MG63 (cell line): ENCODE results near the gene NUP210L. TPM values are rescaled to one million over a fixed set of nuclear protein-coding genes. Genes with fewer than 3 reads are reported as not detected.
A peak's percentile ranks its signal among the peaks of the same experiment; 100 is the strongest.

Experiments
- DNase-seq: peaks from one replicate; pipeline ENCODE4 v3.0.0-alpha.2; 2020
- H3K27me3 ChIP-seq: fragments of 250-450 bp; sonication (Bioruptor Pico); 2 replicates; pipeline ENCODE4 v1.5.1; 2020; ENCODE audit warnings: mild to moderate bottlenecking, moderate library complexity
- H3K36me3 ChIP-seq: fragments of 250-450 bp; sonication (Bioruptor Pico); 2 replicates; pipeline ENCODE4 v1.5.1; 2020; ENCODE audit warnings: mild to moderate bottlenecking, moderate library complexity
- H3K4me3 ChIP-seq: fragments of 250-450 bp; sonication (Bioruptor Pico); 2 replicates; pipeline ENCODE4 v1.5.1; 2020; ENCODE audit warnings: mild to moderate bottlenecking, moderate library complexity
- H3K9me3 ChIP-seq: fragments of 250-450 bp; sonication (Bioruptor Pico); 2 replicates; pipeline ENCODE4 v1.5.1; 2020; ENCODE audit warnings: mild to moderate bottlenecking, moderate library complexity
- total RNA-seq: library from RNA; depleted of rRNA; stranded (reverse); fragments of >200 nt; shearing (Covaris generic); gene quantifications from 2 replicates; pipeline ENCODE4 v1.2.3, GENCODE V29; 2014; ENCODE audit warnings: low replicate concordance

The NUP210L gene
- total RNA-seq, 1 experiment from 2014 or later = not detected

- no peak for DNase-seq
- Histone ChIP-seq H3K9me3 (no peaks in the 10 kb centered on the region), H3K27me3 (no peaks in the 10 kb centered on the region), H3K36me3 (peaks cover 2% of the 10 kb centered on the region), H3K4me3 (peak overlapping the region; percentile 63)
Observed at GRCh38 chr1:153968408-153968807, 186.5 kb downstream of the NUP210L start.

DNA sequence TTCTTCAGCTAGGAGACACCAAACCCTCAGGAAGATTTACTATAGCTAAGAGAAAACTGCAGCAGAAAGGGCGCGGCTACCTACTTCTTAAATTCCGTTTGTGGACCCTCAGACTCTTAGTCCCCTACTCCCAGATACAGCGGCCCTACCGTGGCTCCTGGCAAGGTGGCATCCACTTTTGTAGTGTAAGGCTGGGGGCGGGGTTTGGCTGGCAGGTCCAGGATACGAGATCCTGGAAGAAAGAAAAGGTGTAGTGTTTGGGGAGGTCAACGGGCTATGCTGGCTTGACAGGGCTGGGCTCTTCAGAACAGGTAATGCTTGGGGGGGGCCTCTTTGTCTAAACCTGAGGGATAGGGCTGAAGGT, 186.9 kb downstream of the NUP210L start:
- Histone ChIP-seq H3K4me3 (peak overlapping the region; percentile 63), H3K9me3 (no peaks in the 10 kb centered on the region), H3K27me3 (no peaks in the 10 kb centered on the region), H3K36me3 (no peaks in the 10 kb centered on the region; the same call in 1 of the 2 replicates)
- DNase-seq = peak; percentile 39

DNA sequence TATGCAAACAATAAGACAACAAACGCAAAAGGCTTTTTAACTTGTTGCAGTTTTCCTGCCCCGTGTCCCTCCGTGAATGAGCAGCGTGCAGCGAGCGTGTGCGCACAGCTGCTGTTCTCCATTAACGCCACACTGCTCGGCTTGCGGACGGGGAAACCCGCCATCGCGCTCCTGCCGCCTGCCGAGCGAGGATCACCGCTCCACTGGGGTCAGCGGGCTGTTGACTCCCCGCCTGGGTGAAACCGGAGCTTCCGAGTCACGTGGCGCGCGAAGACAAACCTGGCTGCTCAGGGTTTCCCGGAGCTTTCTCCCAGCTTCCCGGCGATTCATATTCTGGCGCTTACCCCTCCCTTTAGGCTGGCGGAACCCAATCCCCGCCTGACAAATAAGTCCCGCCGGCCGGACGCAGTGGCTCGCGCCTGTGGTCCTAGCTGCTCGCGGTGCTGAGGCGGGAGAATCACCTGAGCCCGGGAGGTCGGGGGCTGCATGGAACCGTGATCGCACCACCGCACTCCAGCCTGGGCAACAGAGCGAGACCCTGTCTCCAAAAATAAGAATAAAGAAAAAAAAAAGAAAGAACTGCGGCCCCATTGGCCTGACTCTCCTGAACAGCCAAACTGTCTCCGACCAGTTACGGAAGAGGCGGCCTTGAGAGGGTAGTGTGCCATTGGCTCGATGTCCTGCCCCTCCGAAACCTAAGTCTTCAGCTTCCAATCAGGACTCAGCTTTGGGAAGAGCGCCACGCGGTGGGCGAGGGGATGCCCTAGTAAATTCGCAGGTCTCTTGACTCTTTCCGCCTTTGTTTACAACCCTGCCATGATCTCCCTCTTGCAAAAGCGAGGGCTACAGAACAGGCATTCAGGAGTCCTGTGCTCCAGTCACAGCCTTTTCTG, 187.5 kb downstream of the NUP210L start, which contains the start of gene CREB3L4:
TSS of gene CREB3L4 (plus strand) at position 796 of the 893 bp plus-strand sequence. CDS start 624 bp downstream, outside the sequence.
- Histone ChIP-seq H3K27me3 (no peaks in the 10 kb centered on the region), H3K4me3 (peak within 1 kb of the TSS; percentile 63)
- DNase-seq = peak; percentile 98

DNA sequence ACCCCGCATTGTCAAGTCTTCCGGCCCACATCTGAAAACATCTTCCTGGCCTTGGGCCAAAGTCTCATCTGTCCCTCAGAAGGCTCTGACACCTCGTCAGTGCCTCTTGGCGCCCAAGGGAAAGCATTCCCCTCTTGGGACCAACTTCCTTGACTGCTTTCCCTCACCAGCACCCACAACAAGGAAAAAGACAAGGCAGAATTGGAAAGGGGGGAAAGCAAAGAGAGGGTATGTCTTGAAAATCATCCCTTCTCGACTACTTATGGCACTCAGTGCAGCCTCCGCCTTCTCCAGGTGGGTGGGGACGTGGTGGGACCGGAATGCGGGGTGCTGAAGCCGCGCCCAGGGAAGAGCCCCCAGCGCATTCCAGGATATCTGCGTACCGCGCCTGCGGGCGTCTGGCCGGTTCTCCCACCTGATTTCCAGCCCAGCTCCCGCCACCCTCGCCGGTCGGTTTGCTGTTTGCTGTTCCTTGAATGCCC, 191.0 kb downstream of the NUP210L start:
- Histone ChIP-seq H3K27me3 (no peaks in the 10 kb centered on the region), H3K36me3 (peaks cover 26% of the 10 kb centered on the region), H3K9me3 (no peaks in the 10 kb centered on the region), H3K4me3 (peak overlapping the region; percentile 79)
- peak; percentile 69 for DNase-seq

More for the DNA sequence above, 187.5 kb downstream of the NUP210L start, which contains the start of gene CREB3L4:
- Histone ChIP-seq H3K9me3 (no peaks in the 10 kb centered on the region), H3K36me3 (peaks cover 5% of the 10 kb centered on the region)

- Histone ChIP-seq H3K4me3 (peak within 1 kb of the TSS; percentile 79), H3K27me3 (no peaks in the 10 kb centered on the region)
- peak; percentile 98 for DNase-seq
Observed at GRCh38 chr1:153963030-153963849, 191.6 kb downstream of the NUP210L start, which contains the start of gene SLC39A1. SLC39A1 (minus strand) TSS chr1:153963537; CDS start chr1:153962715, 822 bp downstream.

DNA sequence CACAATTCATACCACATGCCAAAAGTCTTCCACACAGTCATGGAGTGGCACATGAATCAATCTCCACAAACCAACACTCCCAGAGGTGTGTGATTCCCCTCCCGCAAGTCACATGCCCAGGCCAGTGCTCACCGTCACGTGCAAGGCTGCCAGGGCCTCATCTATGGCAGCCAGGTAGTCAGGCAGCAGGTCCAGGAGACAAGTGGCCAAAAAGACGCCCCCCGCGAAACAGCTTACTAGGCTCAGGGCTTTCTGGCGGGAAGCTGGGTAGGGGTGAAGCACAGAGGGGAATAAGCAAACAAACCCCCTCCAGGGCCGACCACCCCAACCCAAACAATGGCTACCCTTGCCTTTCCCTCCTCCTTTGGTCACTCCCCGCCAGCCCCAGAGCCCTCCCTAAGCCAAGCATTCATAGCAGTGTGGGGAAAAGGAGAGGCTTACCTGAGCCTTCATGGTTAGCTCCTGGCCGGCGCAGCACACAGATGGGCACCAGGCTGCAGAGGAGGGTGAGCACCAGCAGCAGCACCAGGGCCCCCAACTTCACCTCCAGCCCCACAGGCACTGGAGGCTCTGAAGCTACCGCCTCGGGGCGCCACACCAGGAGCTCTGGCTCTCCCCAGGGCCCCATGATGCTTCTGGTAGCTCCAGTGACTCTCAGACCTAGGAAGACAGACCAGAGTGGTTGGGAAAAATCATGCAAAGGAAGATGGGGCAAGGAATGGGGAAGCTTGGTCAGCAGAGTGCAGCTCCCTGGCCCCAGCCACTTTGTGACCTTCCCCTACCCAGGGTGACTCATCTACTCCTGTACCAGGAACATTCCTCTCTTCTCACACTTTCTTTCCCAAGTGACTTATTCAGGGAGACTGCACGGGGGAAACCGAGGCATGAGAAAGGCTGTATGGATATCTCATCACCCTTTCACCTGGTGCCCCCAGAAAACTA, 192.5 kb downstream of the NUP210L start:
- Histone ChIP-seq H3K9me3 (no peaks in the 10 kb centered on the region), H3K36me3 (peaks cover 26% of the 10 kb centered on the region), H3K27me3 (no peaks in the 10 kb centered on the region), H3K4me3 (peak overlapping the region; percentile 79)
- DNase-seq = peak; percentile 51

More at GRCh38 chr1:153963030-153963849, 191.6 kb downstream of the NUP210L start, which contains the start of gene SLC39A1:
- no peaks in the 10 kb centered on the region for H3K9me3 ChIP-seq
- H3K36me3 ChIP-seq = peaks cover 26% of the 10 kb centered on the region

GRCh38 chr1:153961421-153961820, 193.5 kb downstream of the NUP210L start:
- DNase-seq = no peak
- Histone ChIP-seq H3K27me3 (no peaks in the 10 kb centered on the region), H3K9me3 (no peaks in the 10 kb centered on the region), H3K4me3 (peak overlapping the region; percentile 79; the same call in 1 of the 2 replicates), H3K36me3 (peaks cover 26% of the 10 kb centered on the region)

DNA sequence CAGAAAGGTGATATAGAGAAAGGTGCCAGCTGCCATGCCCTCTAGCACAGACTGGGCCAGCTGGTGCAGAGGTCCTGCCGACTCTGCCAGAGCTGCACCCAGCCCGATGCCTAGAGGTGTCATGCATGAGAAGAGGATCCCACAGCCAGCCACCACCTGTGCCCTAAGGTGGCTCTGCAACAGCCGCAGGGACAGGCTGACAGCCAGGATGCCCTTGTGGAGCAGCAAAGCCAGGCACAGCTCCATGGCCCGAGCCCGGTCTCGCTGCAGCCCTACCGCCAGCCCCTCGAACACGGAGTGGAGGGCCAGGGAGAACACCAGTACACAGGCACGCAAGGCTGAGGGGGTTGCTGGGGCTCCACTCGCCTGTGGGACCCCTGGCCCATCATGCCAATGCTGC, 194.7 kb downstream of the NUP210L start:
- DNase-seq = no peak
- no peaks in the 10 kb centered on the region for H3K9me3 ChIP-seq
- peaks cover 26% of the 10 kb centered on the region for H3K36me3 ChIP-seq
- H3K4me3 ChIP-seq = no peak overlapping the region
- no peaks in the 10 kb centered on the region for H3K27me3 ChIP-seq

- DNase-seq = no peak
- Histone ChIP-seq H3K9me3 (no peaks in the 10 kb centered on the region), H3K27me3 (no peaks in the 10 kb centered on the region), H3K36me3 (peaks cover 31% of the 10 kb centered on the region), H3K4me3 (no peak overlapping the region)
Observed at GRCh38 chr1:153959454-153959853, 195.4 kb downstream of the NUP210L start.

DNA sequence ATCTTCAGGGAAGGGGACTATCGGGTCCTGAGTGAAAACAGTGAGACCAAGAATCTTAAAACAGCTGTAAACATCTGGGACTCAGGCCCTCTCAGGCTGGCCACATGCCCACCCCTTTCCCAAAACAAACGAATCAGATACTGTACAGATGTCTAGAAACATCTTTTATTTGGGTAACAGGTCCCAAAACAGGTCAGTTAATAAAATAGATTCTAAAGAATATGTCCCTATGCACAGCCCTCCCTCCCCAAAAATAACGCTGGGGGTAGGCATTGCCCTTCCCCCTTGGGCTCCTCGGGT, 196.0 kb downstream of the NUP210L start:
- Histone ChIP-seq H3K27me3 (no peaks in the 10 kb centered on the region), H3K4me3 (peak overlapping the region; percentile 78), H3K9me3 (no peaks in the 10 kb centered on the region), H3K36me3 (peaks cover 36% of the 10 kb centered on the region)
- DNase-seq = no peak

DNA sequence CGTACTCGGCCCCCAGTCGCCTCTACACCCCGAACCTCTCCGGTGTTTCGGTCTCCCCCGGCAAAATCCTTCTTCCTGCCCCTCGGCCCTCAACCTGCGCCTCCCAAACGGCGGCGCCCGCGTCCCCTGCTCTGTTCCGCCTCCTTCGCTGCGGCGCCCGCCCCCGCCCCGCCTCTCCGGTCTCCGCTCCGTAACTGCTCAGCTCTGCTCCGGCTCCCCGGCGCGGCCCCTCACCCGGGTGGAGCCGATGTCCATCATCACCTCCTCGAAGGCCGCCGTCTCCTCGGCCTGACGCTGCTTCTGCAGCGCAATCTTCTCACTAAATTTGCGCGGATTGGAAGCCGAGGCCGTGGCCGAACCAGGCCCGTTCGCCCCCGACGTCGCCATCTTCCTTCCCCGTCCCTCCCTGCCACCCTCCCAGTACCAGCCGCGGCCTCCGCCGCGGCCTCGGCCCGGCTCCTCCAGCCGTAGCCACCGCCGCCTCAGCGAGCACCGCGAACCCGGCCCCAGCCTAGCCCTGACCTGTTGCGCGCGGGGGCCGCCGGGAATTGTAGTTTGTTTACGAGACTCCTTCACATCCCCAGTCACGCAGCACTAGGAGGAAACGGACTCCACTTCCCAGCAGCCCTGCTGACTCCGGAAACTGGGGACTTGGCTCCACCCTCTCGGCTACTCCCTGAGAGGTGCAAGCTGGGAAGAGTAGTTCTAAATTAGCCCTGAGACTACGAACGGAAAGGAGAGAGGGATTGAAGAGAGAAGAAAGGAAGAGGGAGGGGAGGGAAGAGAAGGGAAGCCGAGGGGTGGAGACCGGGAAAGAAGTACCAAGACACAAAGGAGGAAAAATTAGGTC, 196.5 kb downstream of the NUP210L start, which contains the start of gene CRTC2:
TSS of gene CRTC2 (minus strand) at position 502 of the 850 bp plus-strand sequence. CDS start at position 387, 115 bp downstream.
- DNase-seq = peak; percentile 100
- Histone ChIP-seq H3K27me3 (no peaks in the 10 kb centered on the region), H3K36me3 (peaks cover 42% of the 10 kb centered on the region), H3K9me3 (no peaks in the 10 kb centered on the region), H3K4me3 (peak within 1 kb of the TSS; percentile 78)

DNA sequence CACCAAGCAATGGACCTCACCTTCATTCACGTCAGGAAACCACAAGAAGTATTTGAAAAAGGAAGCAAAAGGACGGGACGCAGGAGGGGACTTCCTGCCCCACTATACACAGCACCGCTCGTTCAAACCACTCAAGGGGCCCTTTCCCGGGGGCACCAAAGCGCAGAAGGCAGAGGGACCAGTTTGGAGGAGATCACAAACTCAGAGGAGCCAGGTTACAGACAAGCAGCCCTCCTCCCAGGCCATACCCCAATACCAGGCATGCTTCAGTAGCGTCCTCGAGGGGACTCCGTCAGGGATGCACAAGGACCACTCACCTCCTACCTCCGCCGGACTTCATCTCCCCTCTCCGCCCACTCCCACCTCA, 197.1 kb downstream of the NUP210L start:
- Histone ChIP-seq H3K36me3 (peaks cover 46% of the 10 kb centered on the region), H3K27me3 (no peaks in the 10 kb centered on the region), H3K9me3 (no peaks in the 10 kb centered on the region), H3K4me3 (peak overlapping the region; percentile 78)
- DNase-seq = peak; percentile 12

DNA sequence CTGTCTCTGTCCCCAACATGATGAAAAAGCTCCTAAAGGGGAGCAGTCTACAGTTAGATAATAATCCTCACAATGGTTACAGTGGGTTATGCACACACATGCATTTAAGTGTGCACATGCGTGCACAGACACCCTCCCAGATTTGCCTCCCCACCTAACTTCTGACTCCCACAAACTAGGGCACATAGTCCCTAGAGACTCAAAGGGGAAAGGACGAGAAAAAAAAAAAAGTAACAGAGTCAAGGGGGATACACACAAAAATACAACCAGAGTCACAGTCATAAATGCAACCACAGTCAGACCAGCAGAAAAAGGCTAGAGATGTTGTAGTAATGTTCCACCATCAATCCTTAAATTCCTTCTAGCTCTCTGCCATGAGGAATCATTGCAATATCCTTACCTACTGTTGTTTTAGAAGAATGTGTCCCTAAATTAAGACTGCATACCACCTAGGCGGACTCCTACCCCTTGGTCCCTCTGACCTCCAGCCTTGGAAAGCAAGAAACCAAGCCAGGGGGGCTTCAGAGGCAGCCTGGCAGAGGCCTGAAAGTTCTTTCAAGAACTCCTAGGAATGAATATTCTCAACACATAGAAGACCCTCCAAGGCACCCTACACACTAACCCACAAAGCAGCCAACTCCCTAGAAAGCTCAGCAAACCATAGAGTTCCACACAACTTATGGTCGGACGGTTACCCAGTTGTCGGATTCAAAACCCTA, 197.7 kb downstream of the NUP210L start:
- DNase-seq = no peak
- Histone ChIP-seq H3K4me3 (peak overlapping the region; percentile 78), H3K36me3 (peaks cover 49% of the 10 kb centered on the region), H3K27me3 (no peaks in the 10 kb centered on the region), H3K9me3 (no peaks in the 10 kb centered on the region)

DNA sequence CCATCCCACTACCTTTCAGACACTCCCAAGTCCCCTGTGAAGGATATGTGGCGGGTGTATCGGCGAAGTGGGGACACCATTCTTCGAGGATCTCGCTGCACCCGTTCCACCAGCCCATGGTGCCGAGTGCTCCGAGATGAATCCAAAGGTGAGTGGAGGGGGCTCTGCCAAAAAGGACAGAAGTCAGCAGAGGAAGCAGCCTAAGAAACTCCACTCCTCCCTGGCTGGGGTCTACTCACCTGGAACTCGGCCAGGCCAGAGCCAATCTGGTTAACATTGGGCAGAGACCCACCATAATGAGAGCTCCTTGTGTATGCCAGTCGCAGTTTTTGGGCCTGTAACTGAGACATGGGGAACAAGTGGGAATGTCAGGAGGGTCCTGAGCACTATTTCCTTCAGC, 200.0 kb downstream of the NUP210L start:
- Histone ChIP-seq H3K36me3 (peaks cover 47% of the 10 kb centered on the region), H3K4me3 (no peak overlapping the region), H3K27me3 (no peaks in the 10 kb centered on the region), H3K9me3 (no peaks in the 10 kb centered on the region)
- no peak for DNase-seq
